Stimulated activated CD4-positive, alpha-beta T cell treated with anti-CD3 and anti-CD28 coated beads, Interleukin-2, amount 100 ng/mL, for 4 hours (primary cell): ENCODE data around the gene POMT2.
"Not testable (repeated sequence)": the region's sequence is repeated elsewhere in the genome, so short reads cannot be mapped to it uniquely, and the experiment has no call there.

ENCODE experiments used
- DNase-seq: peaks from one replicate; pipeline ENCODE4 v3.0.0-alpha.2; 2020; ENCODE audit warnings: low read depth

POMT2 gene

DNA sequence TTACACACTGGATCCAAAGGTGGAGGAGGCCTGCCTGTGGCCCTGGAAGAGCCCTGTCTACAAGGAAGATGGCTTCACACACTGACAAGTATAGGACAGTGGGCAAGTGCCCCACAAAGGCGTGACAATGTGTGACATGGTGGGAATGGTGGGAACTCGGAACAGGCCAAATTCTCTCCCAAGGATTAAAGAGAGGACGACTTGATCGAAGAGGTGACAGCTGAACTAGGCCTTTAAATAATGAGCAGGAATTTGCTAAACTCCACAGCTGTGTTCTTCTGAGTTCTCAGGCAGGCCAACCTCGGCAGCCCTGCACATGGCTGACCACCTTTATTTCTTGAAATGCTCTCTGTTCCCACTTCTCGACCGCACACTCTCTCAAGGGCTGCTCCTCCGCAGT lies 23.8 kb downstream of the POMT2 start:
- no peak for DNase-seq

DNA sequence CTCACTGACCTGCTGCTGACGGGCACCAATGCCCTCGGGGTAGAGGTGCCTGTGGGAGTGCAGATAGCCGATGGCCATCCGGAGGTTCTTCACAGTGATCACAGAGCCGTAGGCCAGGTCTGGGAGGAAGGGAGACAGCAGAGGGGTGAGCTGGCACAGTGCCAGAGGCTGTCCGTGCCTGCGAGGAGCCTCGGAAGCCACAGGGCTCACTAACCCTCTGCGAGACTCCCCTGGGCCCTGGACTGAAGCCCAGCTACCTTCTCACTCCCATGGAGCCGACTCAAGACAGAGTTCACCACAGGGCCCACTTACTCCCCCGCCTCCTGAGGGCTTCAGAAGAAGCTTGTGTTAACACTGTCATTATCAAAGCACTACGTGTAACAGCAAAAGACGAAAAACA lies 24.5 kb downstream of the POMT2 start:
- no peak for DNase-seq

DNA sequence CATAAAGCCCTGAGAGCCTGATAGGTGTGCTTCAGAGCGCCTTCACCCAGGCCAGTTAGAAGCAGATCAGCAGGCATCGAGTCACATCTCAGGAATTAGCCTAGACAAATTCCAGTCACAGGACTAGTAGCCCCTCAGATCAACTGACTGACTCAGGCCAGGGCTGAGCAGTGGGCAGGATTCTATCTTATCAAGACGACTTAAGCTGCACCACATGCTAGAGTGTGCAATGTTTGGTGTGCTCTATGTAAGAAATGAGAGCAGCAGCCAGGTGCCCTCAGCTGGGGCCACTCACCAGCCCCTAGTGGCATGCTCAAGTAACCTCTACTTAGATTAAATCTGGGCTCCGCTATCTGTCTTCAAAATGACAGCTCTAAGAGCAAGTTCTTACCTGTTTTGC lies 30.0 kb downstream of the POMT2 start:
- DNase-seq: no peak

DNA sequence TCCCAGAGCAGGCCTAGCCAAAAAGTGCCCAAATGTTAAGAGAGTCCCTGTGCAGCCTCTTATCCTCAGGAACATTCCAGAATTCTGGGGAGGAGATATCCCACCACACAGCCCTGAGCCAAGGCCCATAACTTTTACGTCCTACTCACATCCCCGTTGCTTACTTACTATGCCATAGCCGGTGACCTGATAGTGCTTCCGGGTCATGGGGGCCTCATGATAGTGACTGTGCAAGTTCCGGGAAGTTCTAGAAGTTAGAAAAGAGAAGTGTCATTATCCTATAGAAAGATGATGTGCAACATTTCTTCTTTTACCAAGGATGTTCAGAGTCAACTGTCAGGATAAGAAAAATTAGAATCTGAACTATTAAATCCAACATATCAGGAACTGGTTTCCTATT lies 34.1 kb downstream of the POMT2 start:
- no peak for DNase-seq

DNA sequence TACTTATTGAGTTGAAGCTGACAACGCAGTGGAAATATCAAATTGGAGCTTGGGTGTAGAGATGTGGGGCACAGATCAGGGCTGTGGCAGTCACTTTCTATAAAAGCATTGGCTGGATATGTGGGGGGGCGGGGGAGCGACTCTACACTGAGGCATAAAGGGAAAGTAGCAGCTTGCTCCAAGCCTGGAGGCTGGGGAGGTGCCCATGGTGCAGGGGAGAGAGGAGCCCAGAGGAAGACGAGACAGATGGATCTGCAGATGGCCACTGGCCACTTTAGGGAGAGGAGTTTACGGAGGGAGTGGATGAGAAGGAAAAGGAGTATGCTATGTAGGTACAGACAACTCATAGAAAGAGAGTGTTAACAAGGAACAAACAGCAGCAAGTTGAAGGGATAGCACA lies 36.2 kb downstream of the POMT2 start:
- no peak for DNase-seq

DNA sequence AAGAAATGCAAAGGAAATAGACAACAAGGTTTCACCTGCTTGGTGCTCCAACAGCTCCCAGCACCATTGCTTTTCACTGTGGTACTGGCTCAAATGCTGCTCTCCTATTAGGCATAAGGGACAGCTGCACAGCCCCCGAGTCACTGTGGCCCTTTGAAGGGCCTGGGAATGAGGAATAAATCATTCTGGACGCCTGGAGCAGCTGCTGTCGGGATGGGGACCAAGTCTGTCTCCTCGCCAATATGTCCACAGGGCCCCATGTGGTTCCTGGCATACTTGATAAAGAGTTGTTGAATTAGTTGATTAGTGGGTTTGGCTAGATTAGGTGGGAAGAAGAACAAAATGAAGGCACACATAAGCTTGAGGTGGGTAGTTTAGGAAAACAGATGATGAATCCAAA lies 36.6 kb downstream of the POMT2 start:
- no peak for DNase-seq

DNA sequence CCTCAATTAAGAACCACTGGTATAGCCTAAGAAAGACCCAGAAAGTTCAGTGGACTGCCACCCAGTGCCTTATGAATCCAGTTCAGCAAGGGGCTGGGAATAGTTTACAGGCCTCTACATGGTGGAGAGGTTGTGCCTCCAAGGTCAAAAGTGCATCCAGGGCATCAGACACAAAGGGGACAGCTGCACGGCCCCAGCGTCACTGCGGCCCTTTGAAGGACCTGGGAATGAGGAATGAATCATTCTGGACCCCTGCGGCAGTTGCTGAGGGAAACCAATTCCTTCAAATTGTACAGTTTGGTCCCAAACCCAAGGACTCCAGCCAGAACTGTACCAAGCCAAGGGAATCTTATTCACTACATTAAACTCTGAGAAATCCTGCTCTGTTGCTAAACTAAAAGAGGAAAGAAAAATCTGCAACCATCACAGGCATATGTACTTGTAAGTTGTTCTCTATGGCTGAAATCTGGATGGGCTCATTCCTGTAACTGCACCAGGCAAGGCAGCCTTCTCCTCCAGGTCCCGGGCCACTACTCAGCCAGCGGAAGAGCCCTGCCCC lies 38.8 kb downstream of the POMT2 start:
- DNase-seq: no peak

DNA sequence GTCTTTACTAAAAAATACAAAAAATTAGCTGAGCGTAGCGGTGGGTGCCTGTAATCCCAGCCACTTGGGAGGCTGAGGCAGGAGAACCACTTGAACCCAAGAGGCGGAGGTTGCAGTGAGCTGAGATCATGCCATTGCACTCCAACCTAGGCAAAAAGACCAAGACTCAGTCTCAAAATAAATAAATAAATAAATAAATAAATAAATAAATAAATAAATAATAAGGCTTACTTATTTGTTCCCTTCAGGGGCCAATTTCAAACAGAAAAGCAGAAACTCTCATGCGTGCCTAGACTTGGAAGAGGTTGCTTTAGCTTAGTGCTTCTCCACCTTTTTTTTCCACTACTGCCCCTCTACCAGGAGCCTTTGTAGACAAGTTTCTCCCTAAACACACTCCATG lies 39.8 kb downstream of the POMT2 start:
- DNase-seq: not testable (repeated sequence)

DNA sequence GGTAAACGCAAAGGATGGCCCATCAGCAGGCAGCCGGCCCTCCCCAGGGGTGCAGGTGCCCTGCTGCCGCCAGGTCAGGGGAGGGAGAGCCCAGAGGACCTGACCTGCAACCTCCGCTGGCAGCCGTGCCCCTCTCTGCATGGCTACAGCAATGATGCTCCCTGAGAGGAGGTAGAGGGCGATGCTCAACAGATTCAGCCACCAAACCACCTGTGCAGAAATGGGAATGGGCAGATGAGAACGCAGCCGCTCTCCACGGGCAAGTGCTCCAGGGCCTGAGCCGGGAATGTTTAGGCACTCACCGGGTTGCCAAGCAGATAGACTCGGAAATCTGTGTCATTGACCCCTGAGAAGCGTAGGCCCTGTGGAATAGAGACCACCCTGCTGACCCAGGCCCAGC lies 41.0 kb downstream of the POMT2 start:
- DNase-seq: no peak

DNA sequence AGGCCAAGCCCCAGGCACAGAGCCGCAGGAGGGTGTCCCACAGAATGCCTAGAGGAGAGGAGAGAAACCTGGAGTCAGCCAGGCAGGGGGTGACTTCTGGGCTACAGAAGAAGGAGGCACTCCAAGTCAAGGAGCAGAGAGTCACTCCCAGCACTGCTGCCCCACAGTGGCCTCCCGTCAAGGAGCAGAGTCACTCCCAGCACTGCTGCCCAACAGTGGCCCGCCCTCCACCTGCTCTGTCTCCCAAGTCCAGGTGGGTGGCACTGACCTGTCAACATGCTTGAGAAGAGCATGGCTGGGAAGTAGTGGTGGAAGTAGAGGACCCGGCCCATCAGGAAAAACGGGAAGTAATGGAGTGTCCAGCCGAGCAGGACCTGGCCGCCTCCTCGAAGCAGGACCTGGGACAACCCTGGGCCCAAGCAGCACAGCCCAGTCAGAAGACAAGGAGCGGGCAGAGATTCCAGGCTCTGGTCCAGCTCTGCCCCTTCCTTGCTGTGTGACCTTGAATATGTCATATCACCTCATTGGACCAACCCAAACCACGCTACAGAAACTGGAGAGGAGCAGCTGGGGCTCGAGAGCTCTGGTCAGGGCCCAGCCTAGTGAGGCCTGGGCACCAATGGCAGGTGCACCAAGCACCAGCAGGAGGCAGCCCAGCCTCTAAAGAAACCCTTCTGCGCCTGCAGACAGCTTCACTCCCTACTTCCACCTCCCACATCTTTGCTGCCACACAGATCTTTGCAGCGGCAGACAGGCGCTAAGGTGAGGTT lies 42.0 kb downstream of the POMT2 start:
- DNase-seq: no peak

DNA sequence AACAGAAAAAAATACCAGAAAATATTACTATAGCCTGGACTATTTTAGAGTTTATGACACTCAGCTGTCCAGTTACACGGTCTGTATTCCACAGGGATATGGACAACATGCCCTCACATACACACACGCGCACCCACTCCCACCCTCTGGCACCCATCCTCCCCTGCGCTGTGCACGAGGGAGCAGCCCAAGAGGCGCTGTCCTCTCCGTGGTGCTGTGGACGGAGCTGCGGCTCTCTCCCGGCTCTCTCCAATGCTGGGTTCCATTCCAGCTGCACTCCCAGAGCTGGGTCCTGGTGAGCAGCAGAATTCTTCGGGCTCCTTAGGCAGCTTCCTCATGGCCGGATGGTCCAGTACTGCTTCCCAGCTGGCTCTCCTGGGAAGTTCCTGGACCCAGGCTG lies 43.7 kb downstream of the POMT2 start:
- no peak for DNase-seq

DNA sequence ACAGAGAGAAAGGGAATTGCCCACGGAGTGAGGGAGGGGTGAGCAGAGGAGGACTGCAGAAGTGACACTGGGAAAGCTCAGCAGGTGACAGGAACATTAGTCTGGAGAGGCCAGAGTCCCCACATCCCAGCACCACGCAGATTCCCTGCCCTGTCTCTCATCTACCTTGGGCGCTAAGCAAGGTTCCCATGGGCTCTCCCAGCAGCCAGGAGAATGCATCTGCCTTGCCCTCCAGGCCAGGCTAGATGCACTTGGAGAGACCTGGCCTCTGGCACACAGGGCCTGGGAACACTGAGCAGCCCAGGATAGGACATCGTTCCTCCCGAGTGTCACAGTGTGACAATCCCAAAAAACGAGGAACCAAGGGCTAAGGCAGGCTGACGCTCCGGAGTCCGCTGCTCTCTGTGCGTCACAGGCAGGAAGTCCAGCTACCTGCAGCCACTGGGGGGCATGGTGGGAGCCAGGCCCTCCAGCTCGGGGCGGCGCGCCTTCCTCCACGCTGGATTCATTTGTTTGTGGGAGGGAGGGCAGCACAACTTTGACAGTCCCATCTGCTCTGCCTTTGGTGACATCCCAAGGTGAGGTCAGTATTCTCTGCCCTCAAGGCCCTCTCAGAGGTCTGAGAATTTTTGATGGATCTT lies 44.3 kb downstream of the POMT2 start:
- no peak for DNase-seq

DNA sequence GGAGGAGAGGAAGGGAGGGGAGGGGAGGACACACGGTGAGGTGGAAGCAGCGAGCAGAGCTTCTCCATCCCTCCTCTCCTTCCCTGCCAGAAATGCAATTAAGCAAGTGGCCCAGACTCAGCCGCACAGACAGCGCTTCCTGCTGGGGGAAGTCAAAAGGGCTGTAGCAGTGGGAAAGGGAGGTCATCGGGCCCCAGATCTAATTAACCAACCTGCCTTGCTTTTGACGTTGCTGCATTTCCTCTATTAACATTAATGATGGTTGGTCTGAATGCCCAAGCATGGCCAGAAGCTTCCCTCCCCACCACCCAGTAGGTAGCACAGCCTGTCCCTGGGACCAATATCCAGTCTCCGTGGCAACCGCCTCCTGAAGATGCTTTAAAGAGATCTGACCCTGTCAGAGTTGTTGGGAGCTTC lies 45.1 kb downstream of the POMT2 start:
- DNase-seq: no peak

DNA sequence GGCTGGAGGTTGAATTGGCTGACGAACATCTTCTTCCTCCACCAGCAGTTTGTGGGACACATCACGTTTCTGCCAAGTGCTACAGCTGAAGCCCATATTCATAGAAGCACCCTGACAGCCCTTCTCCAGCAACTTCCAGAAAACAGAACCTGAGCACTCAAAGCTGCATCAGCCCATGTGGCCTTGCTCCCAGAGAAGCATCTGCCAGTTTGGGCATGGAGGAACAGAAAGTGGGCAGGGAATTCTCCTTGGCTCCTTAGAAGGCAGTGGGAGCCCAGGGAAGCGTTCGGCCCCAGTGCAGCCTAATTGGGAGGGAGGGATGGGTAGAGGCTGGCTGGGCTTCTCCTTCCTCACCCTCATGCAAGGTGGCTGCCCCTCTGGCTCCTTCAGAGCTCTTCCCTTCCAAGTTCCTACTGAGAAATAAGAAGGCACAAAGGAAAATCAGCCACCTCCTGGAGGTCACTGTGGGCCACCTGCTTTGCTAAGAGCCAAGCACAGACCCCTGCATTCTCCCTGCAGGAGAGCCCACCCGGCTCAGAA lies 45.6 kb downstream of the POMT2 start:
- DNase-seq: no peak

DNA sequence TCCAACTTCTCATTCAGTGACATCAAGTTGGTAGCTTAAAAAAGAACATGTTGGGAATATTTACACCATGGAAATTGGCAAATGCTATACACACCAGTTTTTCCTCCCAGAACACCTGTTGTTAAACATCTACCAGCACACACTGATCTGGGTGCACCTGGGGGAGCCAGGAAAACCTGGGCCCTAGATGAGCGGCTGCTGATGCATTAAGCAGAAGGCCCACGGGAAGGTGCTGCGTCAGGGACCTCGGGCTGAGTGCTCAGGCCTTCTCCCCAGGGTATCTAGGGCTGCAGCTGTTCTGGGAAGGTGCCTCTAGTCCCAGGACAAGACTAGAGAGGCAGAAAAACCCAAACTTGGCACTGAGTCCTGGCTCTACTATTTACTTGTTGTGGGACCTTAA lies 46.9 kb downstream of the POMT2 start:
- no peak for DNase-seq

DNA sequence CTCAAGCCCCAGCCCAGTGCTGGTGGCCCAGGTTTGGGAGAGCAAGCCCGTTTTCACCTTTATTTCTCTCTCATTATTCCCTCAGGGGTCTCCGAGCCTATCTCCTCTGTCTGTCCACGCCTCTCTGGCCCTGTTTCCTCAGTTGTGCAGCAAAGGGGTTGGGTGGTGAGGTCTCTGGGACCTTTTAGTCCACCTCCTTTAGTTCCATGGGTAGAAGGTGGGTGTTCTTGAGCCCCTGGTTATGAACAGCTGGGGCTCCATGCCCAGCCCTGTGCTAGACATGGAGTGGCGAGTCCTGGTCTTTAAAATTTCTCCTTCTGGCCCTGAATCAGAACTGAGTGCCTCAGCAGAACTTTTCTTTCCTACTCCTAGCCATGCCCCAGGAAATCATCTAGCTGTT lies 48.4 kb downstream of the POMT2 start:
- DNase-seq: no peak

DNA sequence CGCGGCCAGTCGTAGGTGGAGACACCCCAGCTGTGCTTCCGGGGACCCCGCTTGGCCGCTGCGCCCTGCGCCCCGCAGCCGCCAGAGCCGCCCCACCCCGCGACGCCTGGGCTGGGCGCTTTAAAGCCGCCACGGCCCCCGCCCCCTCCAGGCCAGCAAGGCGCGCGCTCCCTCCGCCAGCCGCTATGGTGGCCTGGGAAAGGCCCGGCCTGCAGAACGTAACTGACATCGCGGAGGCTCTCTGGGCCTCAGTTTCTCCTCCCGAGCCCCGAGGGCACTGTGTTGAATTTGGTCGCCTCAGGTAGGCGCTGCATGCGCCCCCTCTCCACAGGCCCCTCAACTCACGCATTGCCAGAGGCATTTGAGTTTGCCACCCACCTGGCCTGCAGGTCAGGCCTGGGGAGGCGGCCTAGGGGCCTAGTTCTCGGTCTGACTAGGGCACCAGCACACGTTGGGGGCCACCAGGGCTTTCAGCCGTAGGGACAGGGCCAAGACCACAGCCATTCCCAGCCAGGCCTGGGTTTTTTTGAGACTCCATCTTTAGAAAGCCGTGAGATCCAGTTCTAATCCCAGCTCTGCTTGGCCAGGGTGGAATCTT lies 49.5 kb downstream of the POMT2 start, which contains the start of gene NGB:
TSS of gene NGB (minus strand) at position 94 of the 598 bp plus-strand sequence. CDS start 269 bp downstream, outside the sequence.
- DNase-seq: no peak

DNA sequence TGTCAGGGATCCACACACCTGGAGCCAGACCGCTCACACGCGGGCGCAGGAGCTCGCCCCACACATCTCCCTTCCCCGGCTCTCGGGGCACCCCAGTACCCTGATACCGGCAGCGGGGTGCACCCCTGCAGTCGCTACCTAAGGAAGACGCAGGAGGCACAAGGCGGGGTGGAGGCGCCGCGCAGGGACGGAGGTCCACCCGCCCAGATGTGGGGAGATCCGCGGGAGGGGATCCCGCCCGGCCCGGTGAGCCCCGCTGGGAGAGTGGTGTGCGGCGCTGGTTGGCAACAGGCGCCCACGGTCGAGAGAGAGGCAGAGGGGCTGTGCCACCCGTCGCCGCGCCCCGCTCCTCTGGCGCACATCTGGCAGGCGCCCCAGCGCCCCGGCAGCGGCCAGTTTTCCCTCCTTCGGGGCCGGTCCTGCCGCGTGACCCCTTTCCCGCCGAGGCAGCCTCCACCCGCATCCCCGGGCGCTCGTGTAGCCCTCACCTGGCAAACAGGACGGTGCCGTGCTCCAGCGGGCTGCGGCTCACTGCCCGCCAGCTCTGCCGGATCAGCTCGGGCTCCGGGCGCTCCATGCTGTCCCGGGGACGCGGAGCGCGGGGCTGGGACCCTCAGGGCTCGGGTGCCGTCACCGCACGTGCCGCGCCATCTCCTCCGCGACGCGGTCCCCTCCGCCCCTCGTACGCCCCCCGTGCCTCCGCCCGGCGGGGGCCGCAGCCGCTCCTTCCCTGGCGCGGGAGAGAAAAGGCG lies 50.1 kb downstream of the POMT2 start:
- DNase-seq: no peak

DNA sequence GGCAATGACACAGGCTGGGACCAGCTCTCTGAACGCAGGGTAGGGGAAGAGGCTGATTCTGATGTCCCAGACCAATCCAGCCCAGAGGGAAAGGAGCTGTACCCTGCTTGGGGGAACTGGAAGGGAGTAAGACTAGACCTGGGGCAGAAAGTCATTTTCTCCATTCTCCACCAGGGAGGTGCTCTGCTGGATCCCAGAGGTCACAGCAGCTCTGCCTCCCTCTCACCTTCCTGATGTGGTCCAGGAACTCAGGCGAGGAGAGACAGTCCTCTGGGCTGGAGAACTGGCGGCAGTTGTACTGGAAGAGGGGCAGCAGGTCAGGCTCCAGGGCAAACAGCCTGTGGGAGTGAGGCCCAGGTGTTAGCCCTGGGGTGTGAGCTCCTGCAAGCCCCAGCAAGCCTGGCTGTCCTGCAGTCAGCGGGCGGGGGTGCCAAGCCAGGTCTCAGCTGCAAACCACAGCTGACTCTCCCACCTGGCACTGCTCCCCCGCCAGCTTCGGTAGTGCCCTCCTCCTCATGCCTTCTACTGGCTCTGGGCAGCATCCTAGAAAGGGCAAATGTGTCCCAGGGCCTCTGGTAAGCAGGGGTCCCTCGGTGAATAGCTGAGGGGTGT lies 51.6 kb downstream of the POMT2 start:
- DNase-seq: no peak

DNA sequence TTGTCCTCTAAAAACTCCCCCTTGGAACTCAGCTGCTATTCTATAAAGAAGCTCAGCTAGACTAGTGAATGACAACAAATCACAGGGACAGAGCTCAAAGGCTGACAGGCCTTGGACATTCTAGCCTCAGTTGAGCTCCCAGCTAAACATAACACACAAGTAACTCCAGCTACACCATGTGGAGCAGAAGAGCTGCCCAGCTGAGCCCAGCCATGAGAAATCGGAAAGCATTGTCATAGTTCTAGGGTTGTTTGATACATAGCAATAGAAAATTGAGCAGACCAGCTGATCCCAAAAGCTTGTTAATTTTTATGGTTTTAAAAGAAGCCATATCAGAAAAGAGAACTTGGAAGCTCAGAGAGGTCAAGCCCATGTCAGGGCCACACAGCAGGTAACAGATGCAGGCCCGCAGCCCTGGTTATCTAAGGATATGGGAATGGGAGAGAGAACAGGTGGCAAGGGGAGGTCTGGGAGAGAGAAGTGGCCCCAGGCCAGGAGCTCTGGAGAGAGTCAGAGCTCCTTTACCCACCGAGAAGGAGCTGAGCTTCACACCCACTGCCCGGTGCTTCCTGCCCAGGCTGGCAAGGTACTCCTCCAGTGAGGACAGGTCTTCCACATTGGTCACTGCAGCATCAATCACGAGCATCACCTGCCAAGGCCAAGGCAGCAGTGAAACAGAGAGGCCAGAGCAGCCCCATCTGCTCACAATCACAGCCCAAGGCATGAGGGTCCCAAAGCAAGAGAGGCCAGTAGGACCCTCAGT lies 52.6 kb downstream of the POMT2 start:
- no peak for DNase-seq

DNA sequence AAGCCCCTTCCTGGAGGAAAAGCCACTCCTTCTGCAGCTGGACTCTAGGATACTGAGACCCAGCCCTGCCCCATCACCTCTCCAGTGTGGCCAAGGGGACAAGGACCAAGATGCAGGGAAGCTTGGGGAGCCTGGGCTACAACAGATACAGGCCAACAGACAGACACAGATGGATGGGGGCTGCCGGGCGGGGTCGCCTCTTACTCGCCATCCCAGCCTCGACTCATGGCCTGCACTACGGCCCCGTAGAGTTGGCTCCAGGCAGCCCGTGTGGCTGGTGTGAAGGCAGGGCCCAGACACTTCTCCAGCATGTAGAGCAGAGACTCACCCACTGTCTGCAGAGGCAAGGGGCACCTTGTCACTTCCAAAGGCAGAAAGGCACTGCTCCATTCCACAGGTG lies 54.3 kb downstream of the POMT2 start:
- DNase-seq: no peak
